ENCODE results near the gene NCAPD2.
A peak's percentile ranks its signal among the peaks of the same experiment; 100 is the strongest.
"Not testable (repeated sequence)": the region's sequence is repeated elsewhere in the genome, so short reads cannot be mapped to it uniquely, and the experiment has no call there.

NCAPD2 gene

DNA sequence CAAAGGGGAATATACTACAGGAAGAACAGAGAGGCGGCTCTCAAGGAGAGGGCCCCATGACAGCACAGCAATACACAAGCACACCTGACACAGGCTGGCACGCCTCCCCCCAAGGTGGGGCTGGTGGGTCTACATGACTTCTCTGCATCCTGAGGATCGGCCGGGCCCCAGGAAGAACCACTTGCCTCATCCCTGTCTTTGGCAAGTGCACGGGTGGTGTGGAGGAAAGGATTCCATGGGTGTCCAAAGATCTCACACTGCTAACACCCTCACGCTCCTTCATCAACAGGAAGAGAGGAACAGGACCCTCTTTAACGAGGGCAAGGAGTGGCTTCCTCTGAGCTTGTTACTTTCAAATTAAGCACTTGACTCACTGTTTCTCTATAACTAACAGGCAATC, 30.7 kb upstream of the NCAPD2 start:
- H3K27me3 ChIP-seq: no peaks in the 10 kb centered on the region
- H3K36me3 ChIP-seq: peaks cover 56 to 91% (median 83%) of the 10 kb centered on the region in 11 experiments
- peaks cover 10 to 22% (median 20%) of the 10 kb centered on the region in 11 experiments; a peak in 21 of 22 replicates for H3K9me3 ChIP-seq (replicated peaks in 1 of 11)
- TF ChIP-seq Cebpa-rat (IDR thresholded peaks at IDR 0.05): no peak
- peak overlapping the region; percentile 72 to 99 (median 93) for H3K4me2 ChIP-seq
- peak overlapping the region; percentile 78 to 91 (median 83) for H3K27ac ChIP-seq
- H4K20me1 ChIP-seq: peaks cover 0 to 12% (median 0%) of the 10 kb centered on the region in 11 experiments; a peak in 4 of 22 replicates
- H3K4me3 ChIP-seq: peak overlapping the region in 5 of 10 experiments; percentile 11 to 49 (median 24); a peak in 6 of 20 replicates
- peaks cover 93 to 99% (median 97%) of the 10 kb centered on the region in 10 experiments for H3K4me1 ChIP-seq
- peak overlapping the region; percentile 19 to 78 (median 67); a peak in 19 of 22 replicates for H3K9ac ChIP-seq

DNA sequence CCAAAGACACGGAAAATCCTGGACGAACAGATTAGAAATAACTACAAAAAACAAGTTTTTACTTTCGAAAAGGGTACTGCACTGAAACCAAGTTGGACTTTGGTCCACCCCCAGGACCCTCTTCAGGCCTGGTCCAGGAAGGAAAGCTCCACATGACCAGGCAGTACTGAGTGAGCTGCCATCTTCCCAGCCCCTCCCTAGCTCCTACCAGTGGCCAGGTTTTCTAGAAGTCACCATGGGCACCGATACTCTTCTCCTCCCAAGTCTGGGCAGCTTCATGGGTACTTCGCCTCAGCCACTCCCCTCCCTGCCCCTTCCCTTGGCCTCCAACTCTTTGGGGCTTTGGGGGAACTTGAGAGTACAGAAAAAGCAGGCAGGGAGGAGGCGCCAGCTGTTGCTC, 30.0 kb upstream of the NCAPD2 start:
- H3K27ac ChIP-seq: peak overlapping the region; percentile 78 to 91 (median 83); a peak in 21 of 22 replicates

DNA sequence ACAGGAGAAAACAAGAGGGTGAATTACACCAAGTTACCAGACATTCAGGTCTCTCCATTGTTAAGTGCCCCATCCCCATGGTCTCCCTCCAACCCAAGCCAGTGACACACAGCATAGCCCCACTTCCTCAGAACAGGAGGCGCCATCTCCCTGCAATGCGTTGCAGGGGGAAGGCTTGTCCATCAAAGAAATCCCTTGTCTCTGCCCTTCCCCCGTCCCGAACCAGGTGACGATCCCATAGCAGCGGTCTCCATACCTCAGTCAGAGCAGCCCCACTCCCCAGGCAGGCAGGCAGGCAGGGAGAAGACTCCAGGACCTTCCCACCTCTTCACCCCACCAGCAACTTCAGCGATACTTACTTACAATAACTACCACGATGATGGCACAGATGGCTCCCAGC, 29.4 kb upstream of the NCAPD2 start:
- Histone ChIP-seq H3K9me3 (replicated peaks in 1 of 11) (peaks cover 10 to 31% (median 30%) of the 10 kb centered on the region in 11 experiments; a peak in 21 of 22 replicates), H3K9ac (peak overlapping the region in 10 of 11 experiments; percentile 28 to 78 (median 63); a peak in 13 of 22 replicates), H3K4me3 (no peak overlapping the region; a peak in 1 of 20 replicates), H3K27ac (peak overlapping the region; percentile 78 to 91 (median 83); a peak in 21 of 22 replicates), H3K36me3 (peaks cover 46 to 88% (median 78%) of the 10 kb centered on the region in 11 experiments), H3K4me2 (peak overlapping the region; percentile 72 to 99 (median 93)), H4K20me1 (peaks cover 0 to 13% (median 2%) of the 10 kb centered on the region in 11 experiments; a peak in 5 of 22 replicates), H3K27me3 (no peaks in the 10 kb centered on the region), H3K4me1 (peaks cover 94 to 99% (median 96%) of the 10 kb centered on the region in 10 experiments)
- TF ChIP-seq Cebpa-rat (IDR thresholded peaks at IDR 0.05): no peak

More for the DNA sequence above, 30.0 kb upstream of the NCAPD2 start:
- Histone ChIP-seq H3K4me3 (peak overlapping the region in 1 of 10 experiments; percentile 11; a peak in 2 of 20 replicates), H3K4me1 (peaks cover 94 to 99% (median 96%) of the 10 kb centered on the region in 10 experiments), H3K27me3 (no peaks in the 10 kb centered on the region), H3K4me2 (peak overlapping the region; percentile 72 to 99 (median 93)), H3K9me3 (replicated peaks in 1 of 11) (peaks cover 10 to 28% (median 26%) of the 10 kb centered on the region in 11 experiments; a peak in 21 of 22 replicates), H3K9ac (peak overlapping the region; percentile 19 to 78 (median 65); a peak in 16 of 22 replicates), H3K36me3 (peaks cover 49 to 91% (median 83%) of the 10 kb centered on the region in 11 experiments), H4K20me1 (peaks cover 0 to 12% (median 0%) of the 10 kb centered on the region in 11 experiments; a peak in 4 of 22 replicates)
- no peak for TF ChIP-seq Cebpa-rat (IDR thresholded peaks at IDR 0.05)

DNA sequence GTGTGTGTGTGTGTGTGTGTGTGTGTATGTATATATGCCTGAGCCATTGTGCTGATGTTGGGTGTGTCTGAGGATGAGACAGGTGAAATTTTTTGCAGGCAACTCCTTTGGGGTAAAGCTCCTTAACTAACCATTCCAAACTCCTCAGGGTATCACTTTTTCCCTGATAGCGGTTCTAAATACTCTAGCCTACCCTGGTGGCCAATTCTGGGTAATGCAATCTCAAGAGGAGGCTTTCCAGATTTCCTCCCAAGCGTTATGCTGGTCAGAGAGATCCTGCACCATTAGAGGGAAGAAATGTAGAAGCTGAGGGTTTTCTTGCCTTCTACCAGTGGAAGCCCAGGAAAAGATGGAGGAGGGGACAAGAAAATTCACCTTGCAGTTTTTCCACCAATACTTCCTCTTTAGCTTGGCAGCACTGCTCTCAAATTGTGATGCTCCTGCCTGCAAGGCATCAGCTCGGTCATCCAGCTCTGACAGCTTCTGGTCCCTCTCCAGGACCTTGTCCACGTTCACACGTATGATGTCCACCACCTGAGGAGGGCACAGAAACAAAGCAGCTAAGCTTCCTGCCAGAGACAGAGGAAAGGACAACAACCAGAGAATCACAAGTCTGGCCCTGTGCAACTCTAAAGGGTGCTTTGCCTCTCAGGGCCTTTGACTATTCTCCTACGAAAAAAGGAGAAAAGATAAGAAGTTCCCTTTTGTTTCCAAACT, 28.3 kb upstream of the NCAPD2 start:
- Histone ChIP-seq H3K9ac (peak overlapping the region in 5 of 11 experiments; percentile 8 to 57 (median 30); a peak in 7 of 22 replicates), H3K36me3 (peaks cover 46 to 78% (median 68%) of the 10 kb centered on the region in 11 experiments), H4K20me1 (peaks cover 0 to 21% (median 3%) of the 10 kb centered on the region in 11 experiments; a peak in 5 of 22 replicates), H3K9me3 (replicated peaks in 1 of 11) (peaks cover 10 to 31% (median 30%) of the 10 kb centered on the region in 11 experiments; a peak in 21 of 22 replicates), H3K27me3 (no peaks in the 10 kb centered on the region), H3K4me2 (peak overlapping the region; percentile 32 to 100 (median 64)), H3K27ac (peak overlapping the region in 9 of 11 experiments; percentile 17 to 59 (median 42); a peak in 14 of 22 replicates), H3K4me3 (no peak overlapping the region), H3K4me1 (peaks cover 87 to 92% (median 88%) of the 10 kb centered on the region in 10 experiments)
- no peak for TF ChIP-seq Cebpa-rat (IDR thresholded peaks at IDR 0.05)

DNA sequence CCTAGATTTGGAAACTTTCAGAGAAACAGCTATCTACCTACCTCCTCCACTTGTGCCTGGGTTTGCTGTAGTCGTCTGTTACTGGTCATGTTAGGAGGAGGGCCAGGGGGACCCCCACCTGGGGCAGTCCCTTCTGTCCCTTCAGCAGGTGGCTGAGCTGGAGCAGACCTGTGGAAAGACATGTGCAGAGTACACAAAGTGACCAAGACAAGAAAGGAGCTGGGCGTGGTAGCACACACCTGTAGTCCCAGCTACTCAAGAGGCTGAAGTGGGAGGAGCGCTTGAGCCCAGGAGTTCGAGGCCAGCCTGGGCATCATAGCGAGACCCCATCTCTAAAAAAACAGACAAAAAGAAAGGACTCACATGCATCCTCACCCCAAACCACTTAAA, 27.7 kb upstream of the NCAPD2 start:
- TF ChIP-seq Cebpa-rat (IDR thresholded peaks at IDR 0.05): no peak
- Histone ChIP-seq H3K9ac (peak overlapping the region in 5 of 11 experiments; percentile 8 to 57 (median 30); a peak in 5 of 22 replicates), H3K9me3 (replicated peaks in 1 of 11) (peaks cover 10 to 31% (median 30%) of the 10 kb centered on the region in 11 experiments; a peak in 21 of 22 replicates), H3K4me1 (peaks cover 83 to 89% (median 85%) of the 10 kb centered on the region in 10 experiments), H3K27ac (peak overlapping the region; percentile 17 to 59 (median 42); a peak in 18 of 22 replicates), H3K27me3 (no peaks in the 10 kb centered on the region), H3K36me3 (peaks cover 43 to 72% (median 66%) of the 10 kb centered on the region in 11 experiments), H4K20me1 (peaks cover 0 to 21% (median 3%) of the 10 kb centered on the region in 11 experiments; a peak in 5 of 22 replicates), H3K4me3 (peak overlapping the region in 3 of 10 experiments; percentile 3 to 83 (median 12); a peak in 2 of 20 replicates), H3K4me2 (peak overlapping the region; percentile 32 to 100 (median 64))

DNA sequence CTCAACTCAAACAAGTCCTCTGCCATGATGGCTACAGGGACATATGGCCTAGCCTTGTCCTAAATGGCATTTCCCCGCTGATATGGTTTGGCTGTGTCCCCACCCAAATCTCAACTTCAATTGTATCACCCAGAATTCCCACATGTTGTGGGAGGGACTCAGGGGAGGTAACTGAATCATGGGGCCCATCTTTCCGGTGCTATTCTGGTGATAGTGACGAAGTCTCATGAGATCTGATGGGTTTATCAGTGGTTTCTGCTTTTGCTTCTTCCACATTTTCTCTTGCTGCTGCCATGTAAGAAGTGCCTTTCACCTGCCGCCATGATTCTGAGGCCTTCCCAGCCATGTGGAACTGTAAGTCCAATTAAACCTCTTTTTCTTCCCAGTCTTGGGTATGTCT, 27.2 kb upstream of the NCAPD2 start:
- 0 out of 22 replicates have a peak overlapping the region, but pooled peaks of 1 of the 11 experiments have one; percentile 57 for H3K9ac ChIP-seq
- peaks cover 43 to 69% (median 64%) of the 10 kb centered on the region in 11 experiments for H3K36me3 ChIP-seq
- H3K27me3 ChIP-seq: not testable (repeated sequence)
- peaks cover 0 to 21% (median 3%) of the 10 kb centered on the region in 11 experiments; a peak in 5 of 22 replicates for H4K20me1 ChIP-seq
- H3K4me2 ChIP-seq: peak overlapping the region; percentile 32 to 100 (median 64)
- H3K9me3 ChIP-seq (replicated peaks in 1 of 11): peaks cover 10 to 31% (median 30%) of the 10 kb centered on the region in 11 experiments; a peak in 21 of 22 replicates
- peak overlapping the region in 6 of 10 experiments; percentile 3 to 88 (median 19); a peak in 4 of 20 replicates for H3K4me3 ChIP-seq
- H3K4me1 ChIP-seq: peaks cover 83 to 88% (median 85%) of the 10 kb centered on the region in 10 experiments
- H3K27ac ChIP-seq: peak overlapping the region; percentile 4 to 59 (median 42); a peak in 15 of 22 replicates

DNA sequence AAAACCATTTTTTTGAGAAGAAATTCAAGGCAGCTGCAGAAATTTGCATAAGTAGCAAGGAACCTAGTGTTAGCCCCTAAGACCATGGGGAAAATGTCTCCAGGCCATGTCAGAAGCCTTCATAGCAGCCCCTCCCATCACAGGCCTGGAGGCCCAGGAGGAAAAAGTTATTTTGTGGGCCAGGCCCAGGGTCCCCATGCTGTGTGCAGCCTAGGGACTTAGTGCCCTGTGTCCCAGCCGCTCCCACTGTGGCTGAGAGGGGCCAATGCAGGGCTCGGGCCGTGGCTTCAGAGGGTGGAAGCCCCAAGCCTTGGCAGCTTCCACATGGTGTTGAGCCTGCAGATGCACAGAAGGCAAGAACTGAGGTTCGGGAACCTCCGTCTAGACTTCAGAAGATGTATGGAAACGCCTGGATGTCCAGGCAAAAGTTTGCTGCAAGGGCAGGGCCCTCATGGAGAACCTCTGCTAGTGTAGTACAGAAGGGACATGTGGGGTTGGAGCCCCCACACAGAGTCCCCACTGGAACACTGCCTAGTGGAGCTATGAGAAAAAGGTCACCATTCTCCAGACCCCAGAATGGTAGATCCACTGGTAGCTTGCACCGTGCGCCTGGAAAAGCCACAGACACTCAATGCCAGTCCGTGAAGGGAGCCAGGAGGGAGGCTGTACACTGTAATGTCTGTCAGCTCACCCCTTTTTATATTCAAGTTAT, 26.2 kb upstream of the NCAPD2 start:
- Histone ChIP-seq H3K4me1 (peaks cover 76 to 82% (median 78%) of the 10 kb centered on the region in 10 experiments), H4K20me1 (peaks cover 0 to 21% (median 3%) of the 10 kb centered on the region in 11 experiments; a peak in 5 of 22 replicates), H3K4me3 (peak overlapping the region; percentile 80 to 88 (median 83); a peak in 17 of 20 replicates), H3K9me3 (replicated peaks in 1 of 11) (peaks cover 10 to 31% (median 30%) of the 10 kb centered on the region in 11 experiments; a peak in 21 of 22 replicates), H3K36me3 (peaks cover 39 to 65% (median 58%) of the 10 kb centered on the region in 11 experiments), H3K4me2 (peak overlapping the region; percentile 87 to 100 (median 96)), H3K27ac (peak overlapping the region in 8 of 11 experiments; percentile 0 to 59 (median 39); a peak in 8 of 22 replicates)
- H3K9ac ChIP-seq, H3K27me3 ChIP-seq: not testable (repeated sequence)

DNA sequence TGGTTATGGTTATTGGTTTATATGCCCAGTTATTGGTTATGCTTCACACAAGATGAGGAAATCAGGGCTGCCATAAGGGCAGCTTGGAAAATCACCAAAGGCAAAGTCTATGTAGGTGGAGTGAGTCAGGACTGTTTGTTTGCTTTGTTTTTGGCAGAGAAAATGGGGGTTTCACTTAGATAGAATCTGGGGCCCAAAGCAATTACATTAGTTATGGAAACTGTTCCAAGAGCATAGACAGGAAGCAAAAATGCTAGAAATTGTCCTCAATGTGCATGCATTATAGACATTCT, 25.7 kb upstream of the NCAPD2 start:
- Histone ChIP-seq H3K4me2 (peak overlapping the region; percentile 87 to 100 (median 96); a peak in 21 of 22 replicates), H3K27ac (peak overlapping the region in 1 of 11 experiments; percentile 58; a peak in 2 of 22 replicates), H3K9ac (no peak overlapping the region), H4K20me1 (peaks cover 0 to 21% (median 3%) of the 10 kb centered on the region in 11 experiments; a peak in 5 of 22 replicates), H3K4me1 (peaks cover 71 to 77% (median 73%) of the 10 kb centered on the region in 10 experiments), H3K9me3 (replicated peaks in 1 of 11) (peaks cover 10 to 31% (median 30%) of the 10 kb centered on the region in 11 experiments; a peak in 21 of 22 replicates), H3K36me3 (peaks cover 34 to 60% (median 53%) of the 10 kb centered on the region in 11 experiments), H3K27me3 (no peaks in the 10 kb centered on the region), H3K4me3 (peak overlapping the region; percentile 80 to 88 (median 83); a peak in 17 of 20 replicates)
- TF ChIP-seq Cebpa-rat (IDR thresholded peaks at IDR 0.05): no peak
